Activated naive CD4-positive, alpha-beta T cell treated with anti-CD3 and anti-CD28 coated beads for 36 hours (primary cell): ENCODE measurements around the gene SMPD4. TPM values are rescaled to one million over a fixed set of nuclear protein-coding genes. Genes with fewer than 3 reads are reported as not detected.
"Not testable (repeated sequence)": the region's sequence is repeated elsewhere in the genome, so short reads cannot be mapped to it uniquely, and the experiment has no call there.

ENCODE experiments used
- CTCF ChIA-PET: fragments of 350-600 bp; sonication (Branson Sonifier 250); formaldehyde crosslinking; loops from one replicate; lab custom pipeline; 2021; ENCODE audit warnings: antibody characterized with exemption; lab: Charles Lee
- DNase-seq: peaks from one replicate; pipeline ENCODE4 v3.0.0-alpha.2; 2020
- H3K27ac Mint-ChIP-seq: one replicate; pipeline ENCODE4 v1.8.0; 2021; ENCODE audit warnings: mild to moderate bottlenecking, mixed read lengths
- H3K27me3 Mint-ChIP-seq: one replicate; pipeline ENCODE4 v1.8.0; 2021; ENCODE audit warnings: low read depth, mixed read lengths
- H3K36me3 Mint-ChIP-seq: one replicate; pipeline ENCODE4 v1.8.0; 2021; ENCODE audit warnings: low read depth, mixed read lengths
- H3K4me1 Mint-ChIP-seq: one replicate; pipeline ENCODE4 v1.8.0; 2021; ENCODE audit warnings: low read depth, mixed read lengths
- H3K4me3 Mint-ChIP-seq: one replicate; pipeline ENCODE4 v1.8.0; 2021; ENCODE audit warnings: mild to moderate bottlenecking, moderate library complexity, mixed read lengths
- H3K9me3 Mint-ChIP-seq: one replicate; pipeline ENCODE4 v1.8.0; 2021; ENCODE audit warnings: mixed read lengths
- intact Hi-C: fragments of 100-400 bp; cut with micrococcal nuclease; formaldehyde crosslinking; loops from one replicate; pipeline ENCODE4 v1.15.1; 2023
- total RNA-seq, 2 experiments: library from RNA; stranded (reverse); gene quantifications; one replicate each; pipeline ENCODE4 v1.2.3, GENCODE V29; 2021

The SMPD4 gene
- total RNA-seq, 2 experiments from 2014 or later, result 70.8 to 71.5 TPM

DNA sequence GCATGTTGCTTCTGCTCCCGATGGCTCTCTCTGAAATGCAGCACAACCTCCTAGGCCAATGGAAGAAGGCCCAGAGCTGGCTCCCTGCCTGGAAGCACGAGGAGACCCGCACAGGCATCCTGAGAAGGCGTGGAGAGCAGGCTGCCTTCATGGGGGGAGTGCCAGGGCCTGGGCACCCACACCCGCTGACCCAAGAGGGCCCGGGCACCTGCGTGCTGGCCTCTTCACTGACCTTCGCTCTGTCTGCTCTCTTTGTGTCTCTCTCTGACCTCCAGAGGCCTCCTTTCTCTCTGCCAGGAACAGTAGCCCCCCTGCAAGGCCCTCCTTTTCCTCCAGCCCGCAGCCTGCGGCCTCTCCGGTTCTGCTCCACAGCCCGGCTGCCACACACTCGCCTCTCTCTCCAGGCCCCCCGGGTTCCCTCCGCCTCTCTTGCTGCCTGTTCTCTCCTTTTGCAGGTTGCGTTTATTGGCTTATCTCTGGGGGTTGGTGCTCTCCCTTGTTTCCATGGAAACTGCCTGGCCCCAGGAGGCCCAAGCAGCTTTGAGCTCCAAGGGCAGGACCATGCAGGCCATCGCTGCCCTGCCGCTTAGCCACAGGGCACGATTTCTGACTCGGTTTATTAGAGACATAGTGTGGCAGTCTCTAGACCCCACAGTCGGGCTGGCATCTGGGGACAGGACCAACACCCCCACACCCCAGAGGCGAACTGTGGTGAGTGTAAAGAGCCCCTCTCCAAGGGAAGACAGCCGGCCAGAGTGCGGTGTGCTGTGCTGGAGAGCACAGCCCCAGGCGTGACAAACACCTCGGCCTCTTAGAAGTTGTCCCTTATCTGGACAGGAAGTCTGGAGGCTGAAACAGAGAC, 2.3 kb upstream of the SMPD4 start:
- CTCF ChIA-PET, result no interaction called here
- peak overlapping the region; percentile 78 for H3K4me3 Mint-ChIP-seq
- H3K36me3 Mint-ChIP-seq, result peaks cover 11% of the 10 kb centered on the region
- DNase-seq, result no peak
- peaks cover 23% of the 10 kb centered on the region for H3K4me1 Mint-ChIP-seq
- intact Hi-C loops, result loop anchor here (2.0 kb wide), 1 partner anchor 1309 kb away; the partner anchor contains the start of gene MZT2A
- no peaks in the 10 kb centered on the region for H3K27me3 Mint-ChIP-seq
- H3K27ac Mint-ChIP-seq, result peak overlapping the region; percentile 82
- no peaks in the 10 kb centered on the region for H3K9me3 Mint-ChIP-seq

DNA sequence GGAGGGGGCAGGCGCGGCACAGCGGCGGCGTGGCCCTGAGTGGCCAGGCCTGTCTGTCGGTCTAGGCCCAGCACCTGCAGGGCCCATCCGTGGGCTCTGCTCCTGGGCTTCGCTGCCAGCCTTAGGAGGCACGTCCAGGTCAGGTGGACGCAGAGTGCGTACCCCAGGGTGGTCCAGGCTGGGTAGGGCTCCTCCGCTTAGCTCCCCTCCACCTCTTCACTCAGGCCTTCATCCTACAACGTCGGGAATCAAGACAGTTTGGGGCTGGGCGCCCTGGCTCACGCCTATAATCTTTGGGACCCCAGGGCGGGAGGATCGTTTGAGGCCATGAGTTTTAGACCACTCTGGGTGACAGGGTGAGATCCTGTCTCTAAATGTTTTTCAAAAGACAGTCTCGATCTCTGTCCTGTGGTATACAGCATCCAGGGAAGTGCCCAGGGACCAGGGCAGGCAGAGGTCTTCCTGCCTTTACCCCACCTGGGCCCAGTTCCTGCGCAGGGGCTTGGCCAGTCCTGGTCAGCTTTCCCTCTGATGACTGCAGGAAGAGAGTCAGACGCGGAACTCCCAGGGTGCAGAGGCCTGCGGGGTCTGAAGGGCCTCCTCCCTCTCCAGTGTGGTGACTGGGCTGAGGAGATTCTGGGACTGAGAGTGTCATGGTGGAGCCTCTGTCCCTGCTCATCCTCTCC, 1.6 kb upstream of the SMPD4 start:
- DNase-seq, H3K9me3 Mint-ChIP-seq, H3K27me3 Mint-ChIP-seq: not testable (repeated sequence)
- peak overlapping the region; percentile 82 for H3K27ac Mint-ChIP-seq
- CTCF ChIA-PET, result interaction anchor here (1.6 to 2.3 kb wide), 2 partner anchors 160 to 195 kb away, joined by 3 to 7 read pairs; partner anchors contain the start of gene IMP4
- H3K4me1 Mint-ChIP-seq, result peaks cover 27% of the 10 kb centered on the region
- intact Hi-C loops, result loop anchor here (1.0 to 2.0 kb wide), 2 partner anchors 306 to 1310 kb away; partner anchors contain the start of gene MZT2A
- H3K4me3 Mint-ChIP-seq, result peak overlapping the region; percentile 78
- H3K36me3 Mint-ChIP-seq, result peaks cover 11% of the 10 kb centered on the region

DNA sequence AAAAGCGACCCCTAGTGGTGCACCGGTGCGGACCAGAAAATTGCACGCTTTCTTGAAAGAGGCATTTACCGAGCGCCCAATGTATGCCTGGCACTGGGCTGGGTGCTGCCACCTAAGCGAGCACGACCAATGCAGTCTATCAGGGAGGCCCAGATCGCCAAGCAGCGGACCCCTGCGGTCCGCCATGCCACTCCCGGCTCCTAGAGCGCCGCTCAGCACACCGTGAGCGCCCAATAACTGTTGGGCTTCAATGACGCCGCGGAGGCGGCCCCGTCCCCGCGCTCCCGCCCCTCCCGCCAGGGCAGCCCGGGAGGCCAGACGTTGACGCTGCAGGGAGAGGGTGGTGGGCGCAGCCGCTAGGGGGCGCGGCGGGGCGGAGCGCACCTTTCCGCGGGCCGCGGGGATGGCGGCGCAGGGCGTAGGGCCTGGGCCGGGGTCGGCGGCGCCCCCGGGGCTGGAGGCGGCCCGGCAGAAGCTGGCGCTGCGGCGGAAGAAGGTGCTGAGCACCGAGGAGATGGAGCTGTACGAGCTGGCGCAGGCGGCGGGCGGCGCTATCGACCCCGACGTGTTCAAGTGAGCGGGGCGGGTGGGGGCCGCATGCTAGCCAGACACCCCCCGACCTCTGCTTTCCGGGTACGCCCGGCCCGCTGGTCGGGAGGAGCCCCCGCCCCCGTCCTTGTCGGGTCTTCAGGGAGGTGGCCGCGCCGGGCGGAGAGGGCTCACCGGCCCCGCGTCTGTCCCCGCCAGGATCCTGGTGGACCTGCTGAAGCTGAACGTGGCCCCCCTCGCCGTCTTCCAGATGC, 679 bp upstream of the SMPD4 start, which contains the start of gene MZT2B:
Gene MZT2B (plus strand): TSS at position 383 of the 803 bp plus-strand sequence. CDS start 21 bp downstream, at position 404.
- DNase-seq, result peak; percentile 91
- Mint-ChIP-seq H3K4me3 (peak within 1 kb of the TSS; percentile 91), H3K36me3 (peaks cover 11% of the 10 kb centered on the region), H3K4me1 (peaks cover 30% of the 10 kb centered on the region), H3K27ac (peak within 1 kb of the TSS; percentile 94)
- CTCF ChIA-PET, result interaction anchor here (1.6 to 2.3 kb wide), 2 partner anchors 161 to 196 kb away, joined by 3 to 7 read pairs; partner anchors contain the start of gene IMP4
- H3K9me3 Mint-ChIP-seq, H3K27me3 Mint-ChIP-seq: not testable (repeated sequence)
- intact Hi-C loops, result loop anchor here (1.0 to 2.0 kb wide), 6 partner anchors 37 to 1311 kb away; partner anchors contain the start of genes CCDC74B, IMP4 and MZT2A

DNA sequence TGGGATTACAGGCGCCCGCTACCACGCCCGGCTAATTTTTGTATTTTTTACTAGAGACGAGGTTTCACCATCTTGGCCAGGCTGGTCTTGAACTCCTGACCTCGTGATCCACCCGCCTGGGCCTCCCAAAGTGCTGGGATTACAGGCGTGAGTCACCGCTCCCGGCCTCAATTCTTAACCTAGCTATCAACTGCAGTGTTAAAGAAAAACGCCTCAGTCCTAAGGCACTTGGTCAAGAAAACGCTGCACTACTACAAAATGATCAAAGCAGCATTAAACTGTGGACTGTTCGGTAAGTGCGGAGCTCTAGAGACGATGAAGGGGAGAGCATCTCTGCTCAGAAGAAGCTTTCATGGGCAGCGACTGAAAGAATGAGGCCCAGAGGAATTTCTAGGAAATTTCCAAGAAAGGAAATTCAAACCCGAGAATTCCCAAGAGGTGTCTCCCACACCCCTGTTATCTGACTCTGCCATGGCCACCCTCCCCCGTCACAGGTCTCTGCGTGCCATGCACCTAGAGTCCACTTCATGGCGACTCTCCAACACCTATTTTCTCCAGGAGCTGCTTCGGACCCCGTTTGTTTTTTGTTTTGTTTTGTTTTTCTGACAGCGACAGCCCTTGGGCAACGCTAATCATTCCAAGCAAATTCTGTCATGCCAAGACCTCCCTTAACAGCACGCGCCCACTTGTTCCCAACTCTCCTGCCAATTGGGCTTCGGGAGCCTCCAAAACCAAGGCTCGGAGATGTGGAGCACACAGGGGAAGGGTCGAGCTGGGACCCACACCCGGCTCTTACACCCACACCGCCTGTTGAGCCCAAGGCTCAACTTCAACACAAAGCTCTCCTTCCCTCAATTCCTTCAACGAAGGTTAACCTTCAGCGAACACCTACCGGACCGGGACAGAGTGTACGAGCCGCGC, 738 bp downstream of the SMPD4 start:
- not testable (repeated sequence) for H3K27me3 Mint-ChIP-seq, DNase-seq, H3K9me3 Mint-ChIP-seq
- H3K4me3 Mint-ChIP-seq, result peak overlapping the region; percentile 91
- H3K4me1 Mint-ChIP-seq, result peaks cover 28% of the 10 kb centered on the region
- H3K36me3 Mint-ChIP-seq, result peaks cover 10% of the 10 kb centered on the region
- CTCF ChIA-PET, result interaction anchor here (0.6 to 2.3 kb wide), 2 partner anchors 162 to 1854 kb away, joined by 3 to 7 read pairs; partner anchors contain the start of gene IMP4
- H3K27ac Mint-ChIP-seq, result peak overlapping the region; percentile 81
- intact Hi-C loops, result loop anchor here (1.0 kb wide), 4 partner anchors 35 to 191 kb away; partner anchors contain the start of genes CCDC74B and IMP4

DNA sequence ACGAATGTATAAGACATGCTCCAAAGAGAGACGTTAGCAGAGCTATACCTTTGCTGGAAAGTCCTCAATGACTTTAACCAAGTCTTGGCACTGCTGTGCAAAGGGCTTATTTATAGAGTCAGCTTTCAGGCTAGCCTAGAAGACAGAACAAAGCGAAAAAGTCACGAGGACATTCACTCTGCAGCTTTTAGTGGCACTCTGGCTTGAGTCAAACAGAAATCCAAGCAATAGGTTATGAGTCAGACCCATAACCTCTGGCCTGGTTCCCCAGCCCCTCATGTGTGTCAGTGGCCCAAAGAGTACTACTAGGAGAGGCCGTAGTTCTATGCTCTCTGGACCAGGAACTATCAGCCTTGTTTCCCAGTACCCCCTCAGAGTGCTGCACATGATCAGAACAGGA, 6.5 kb downstream of the SMPD4 start:
- H3K27me3 Mint-ChIP-seq, H3K4me3 Mint-ChIP-seq, H3K4me1 Mint-ChIP-seq, H3K27ac Mint-ChIP-seq, CTCF ChIA-PET, intact Hi-C loops, H3K9me3 Mint-ChIP-seq, DNase-seq: not testable (repeated sequence)
- H3K36me3 Mint-ChIP-seq, result peaks cover 17% of the 10 kb centered on the region

DNA sequence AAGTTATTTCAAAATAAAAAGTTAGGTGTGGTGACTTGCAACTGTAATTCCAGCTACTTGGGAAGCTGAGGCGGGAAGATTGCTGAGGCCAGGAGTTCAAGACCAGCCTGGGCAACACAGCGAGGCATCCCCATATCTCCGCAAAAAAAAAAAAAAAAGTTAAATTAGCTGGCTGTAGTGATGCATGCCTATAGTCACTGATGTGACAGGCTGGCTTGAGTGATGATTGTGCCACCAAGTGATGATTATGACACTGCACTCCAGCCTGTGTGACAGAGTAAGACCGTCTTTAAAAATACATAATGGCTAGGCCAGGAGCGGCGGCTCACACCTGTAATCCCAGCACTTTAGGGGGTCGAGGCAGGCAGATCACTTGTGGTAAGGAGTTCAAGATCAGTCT, 11.5 kb downstream of the SMPD4 start:
- H3K27ac Mint-ChIP-seq, result no peak overlapping the region
- intact Hi-C loops, result no loop called here
- H3K27me3 Mint-ChIP-seq, result no peaks in the 10 kb centered on the region
- CTCF ChIA-PET, result no interaction called here
- no peak overlapping the region for H3K4me3 Mint-ChIP-seq
- peaks cover 26% of the 10 kb centered on the region for H3K36me3 Mint-ChIP-seq
- H3K4me1 Mint-ChIP-seq, result no peaks in the 10 kb centered on the region
- no peak for DNase-seq
- no peaks in the 10 kb centered on the region for H3K9me3 Mint-ChIP-seq

DNA sequence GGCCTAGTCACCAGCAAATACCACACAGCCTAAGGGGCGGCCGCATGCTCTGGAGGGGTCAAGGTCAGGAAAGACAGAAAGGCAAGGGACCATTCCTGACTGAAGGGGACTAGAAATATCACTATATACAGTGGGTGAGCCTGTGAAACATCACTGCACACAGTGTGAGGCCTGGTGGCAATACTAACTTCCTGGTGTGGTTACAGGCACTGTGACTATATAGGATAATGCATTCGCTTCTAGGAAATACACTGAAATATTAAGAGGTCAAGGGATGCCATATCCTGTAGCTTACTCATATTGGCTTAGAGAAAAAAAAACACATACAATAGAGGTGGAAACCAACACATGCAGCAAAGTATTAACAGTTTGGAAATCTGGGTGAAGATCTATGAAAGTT, 12.2 kb downstream of the SMPD4 start:
- H3K4me1 Mint-ChIP-seq, H3K27ac Mint-ChIP-seq, H3K9me3 Mint-ChIP-seq, DNase-seq, intact Hi-C loops, H3K4me3 Mint-ChIP-seq, H3K27me3 Mint-ChIP-seq: not testable (repeated sequence)
- CTCF ChIA-PET, result interaction anchor here (0.6 kb wide), 1 partner anchor 25 kb away, joined by 4 read pairs; no protein-coding TSS in a partner anchor
- peaks cover 32% of the 10 kb centered on the region for H3K36me3 Mint-ChIP-seq

DNA sequence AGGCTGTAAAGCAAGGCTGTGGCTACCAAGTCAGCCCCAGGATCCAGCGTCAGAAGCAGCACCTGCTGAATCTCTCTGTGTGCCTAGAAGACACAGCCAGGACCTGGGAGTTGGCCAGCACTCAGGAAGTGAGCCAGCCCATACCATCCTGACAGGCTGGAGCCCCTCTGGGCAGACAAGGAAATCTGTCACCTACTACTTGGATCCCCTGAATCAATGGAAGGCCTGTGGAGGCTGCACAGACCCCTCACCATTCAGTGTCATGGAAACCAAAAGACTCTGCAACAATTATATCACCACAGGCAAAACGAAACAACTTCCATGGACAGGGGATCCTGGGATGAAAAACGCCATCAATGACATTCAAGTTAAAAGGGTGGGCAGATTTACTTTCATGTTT, 14.8 kb downstream of the SMPD4 start:
- H3K4me1 Mint-ChIP-seq, intact Hi-C loops, H3K27me3 Mint-ChIP-seq, H3K9me3 Mint-ChIP-seq, H3K27ac Mint-ChIP-seq, DNase-seq, H3K4me3 Mint-ChIP-seq, CTCF ChIA-PET: not testable (repeated sequence)
- H3K36me3 Mint-ChIP-seq, result peaks cover 28% of the 10 kb centered on the region

DNA sequence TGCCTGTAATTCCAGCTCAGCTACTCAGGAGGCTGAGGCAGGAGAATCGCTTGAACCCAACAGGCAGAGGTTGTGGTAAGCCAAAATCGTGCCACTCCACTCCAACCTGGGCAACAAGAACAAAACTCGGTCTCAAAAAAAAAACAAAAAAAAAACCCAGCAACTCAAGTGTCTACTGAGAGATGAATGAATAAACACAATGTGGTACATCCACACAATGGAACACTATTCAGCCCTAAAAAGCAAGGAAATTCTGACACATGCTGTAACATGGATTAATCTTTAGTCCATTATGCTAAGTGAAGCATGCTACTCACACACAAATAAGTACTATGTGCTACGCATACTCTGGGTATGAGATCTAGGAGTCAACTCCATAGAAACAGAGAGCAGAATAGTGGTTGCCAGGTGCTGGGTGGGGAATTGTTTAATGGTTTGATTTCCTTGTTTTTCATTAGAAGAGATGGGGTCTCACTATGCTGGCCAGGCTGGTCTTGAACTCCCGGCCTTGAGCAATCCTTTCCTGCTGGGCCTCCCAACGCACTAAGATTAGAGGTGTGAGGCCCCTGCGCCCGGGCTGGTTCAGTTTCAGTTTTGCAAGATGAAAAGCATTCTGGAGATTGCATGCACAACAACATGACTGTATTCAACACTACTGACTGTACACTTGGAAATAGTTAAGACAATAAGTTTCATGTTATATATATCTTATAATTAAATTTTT, 15.9 kb downstream of the SMPD4 start:
- H3K4me3 Mint-ChIP-seq, result no peak overlapping the region
- H3K27me3 Mint-ChIP-seq, result no peaks in the 10 kb centered on the region
- H3K27ac Mint-ChIP-seq, result no peak overlapping the region
- DNase-seq, result no peak
- CTCF ChIA-PET, result no interaction called here
- intact Hi-C loops, result no loop called here
- no peaks in the 10 kb centered on the region for H3K4me1 Mint-ChIP-seq
- peaks cover 25% of the 10 kb centered on the region for H3K36me3 Mint-ChIP-seq
- H3K9me3 Mint-ChIP-seq, result no peaks in the 10 kb centered on the region

DNA sequence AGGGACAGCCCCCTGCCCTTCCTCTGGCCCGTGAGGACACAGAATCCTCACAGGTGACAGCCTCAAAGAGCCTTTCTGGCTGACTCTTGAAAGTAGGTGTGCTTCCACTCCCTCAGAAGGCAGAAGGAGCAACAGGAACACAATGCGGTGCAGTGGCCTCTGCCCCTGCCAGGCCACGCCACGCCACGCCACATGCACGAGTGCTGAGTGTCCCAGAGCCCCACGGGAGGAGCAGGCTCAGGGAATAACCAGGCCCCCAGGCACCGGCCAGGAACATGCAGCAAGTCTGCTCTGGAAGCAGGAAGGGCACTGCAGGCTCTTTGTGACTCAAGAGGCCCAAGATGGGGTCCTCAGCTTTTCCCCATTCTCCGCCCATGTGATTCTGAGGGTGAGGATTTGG, 18.4 kb downstream of the SMPD4 start:
- intact Hi-C loops, result no loop called here
- Mint-ChIP-seq H3K36me3 (peaks cover 30% of the 10 kb centered on the region), H3K4me3 (no peak overlapping the region), H3K27ac (no peak overlapping the region), H3K27me3 (no peaks in the 10 kb centered on the region), H3K9me3 (no peaks in the 10 kb centered on the region), H3K4me1 (no peaks in the 10 kb centered on the region)
- CTCF ChIA-PET, result no interaction called here
- no peak for DNase-seq
